Measurements from ENCODE around the gene CNIH1. TPM values are rescaled to one million over a fixed set of nuclear protein-coding genes. Genes with fewer than 3 reads are reported as not detected.
A peak's percentile ranks its signal among the peaks of the same experiment; 100 is the strongest.

CNIH1 gene
- total and polyA plus RNA-seq, 2 of the 13 experiments (the other 11 are each of a cell fraction or from before 2014, with no cell fraction given), result 166 to 421 TPM

GRCh38 chr14:54396493-54397335, 44.5 kb downstream of the CNIH1 start, which contains the start of gene CDKN3 (continued):
- TF ChIP-seq MEIS1 (CRISPR knock-in tag; IDR thresholded peaks at IDR 0.05; ENCODE audit: borderline replicate concordance) (peak; percentile 40; the same call in 1 of the 2 replicates), ZFP91 (CRISPR knock-in tag; IDR thresholded peaks at IDR 0.05; ENCODE audit: borderline replicate concordance) (peak; percentile 79), ZNF331 (CRISPR knock-in tag; IDR thresholded peaks at IDR 0.05) (no peak), ZNF362 (CRISPR knock-in tag; IDR thresholded peaks at IDR 0.05; ENCODE audit: borderline replicate concordance) (peak; percentile 66), PBX3 (CRISPR knock-in tag; IDR thresholded peaks at IDR 0.05; ENCODE audit: borderline replicate concordance) (peak; percentile 58; the same call in 1 of the 2 replicates), KLF16 (CRISPR knock-in tag; IDR thresholded peaks at IDR 0.05) (peak in 1 of 2 experiments; percentile 50; a peak in 1 of 4 replicates), TIGD3 (CRISPR knock-in tag; IDR thresholded peaks at IDR 0.05; ENCODE audit: borderline replicate concordance) (0 out of 2 replicates have a peak, but pooled peaks have one; percentile 17), SIX1 (CRISPR knock-in tag; IDR thresholded peaks at IDR 0.05; ENCODE audit: borderline replicate concordance) (no peak; the same call in 1 of the 2 replicates), HOXA9 (CRISPR knock-in tag; IDR thresholded peaks at IDR 0.05; ENCODE audit: borderline replicate concordance) (peak; percentile 80; the same call in 1 of the 2 replicates), MED1 (CRISPR knock-in tag; IDR thresholded peaks at IDR 0.05) (peak; percentile 60), EED (CRISPR knock-in tag; IDR thresholded peaks at IDR 0.05) (no peak; the same call in 1 of the 2 replicates)
- TF ChIP-seq, protein P1, sequence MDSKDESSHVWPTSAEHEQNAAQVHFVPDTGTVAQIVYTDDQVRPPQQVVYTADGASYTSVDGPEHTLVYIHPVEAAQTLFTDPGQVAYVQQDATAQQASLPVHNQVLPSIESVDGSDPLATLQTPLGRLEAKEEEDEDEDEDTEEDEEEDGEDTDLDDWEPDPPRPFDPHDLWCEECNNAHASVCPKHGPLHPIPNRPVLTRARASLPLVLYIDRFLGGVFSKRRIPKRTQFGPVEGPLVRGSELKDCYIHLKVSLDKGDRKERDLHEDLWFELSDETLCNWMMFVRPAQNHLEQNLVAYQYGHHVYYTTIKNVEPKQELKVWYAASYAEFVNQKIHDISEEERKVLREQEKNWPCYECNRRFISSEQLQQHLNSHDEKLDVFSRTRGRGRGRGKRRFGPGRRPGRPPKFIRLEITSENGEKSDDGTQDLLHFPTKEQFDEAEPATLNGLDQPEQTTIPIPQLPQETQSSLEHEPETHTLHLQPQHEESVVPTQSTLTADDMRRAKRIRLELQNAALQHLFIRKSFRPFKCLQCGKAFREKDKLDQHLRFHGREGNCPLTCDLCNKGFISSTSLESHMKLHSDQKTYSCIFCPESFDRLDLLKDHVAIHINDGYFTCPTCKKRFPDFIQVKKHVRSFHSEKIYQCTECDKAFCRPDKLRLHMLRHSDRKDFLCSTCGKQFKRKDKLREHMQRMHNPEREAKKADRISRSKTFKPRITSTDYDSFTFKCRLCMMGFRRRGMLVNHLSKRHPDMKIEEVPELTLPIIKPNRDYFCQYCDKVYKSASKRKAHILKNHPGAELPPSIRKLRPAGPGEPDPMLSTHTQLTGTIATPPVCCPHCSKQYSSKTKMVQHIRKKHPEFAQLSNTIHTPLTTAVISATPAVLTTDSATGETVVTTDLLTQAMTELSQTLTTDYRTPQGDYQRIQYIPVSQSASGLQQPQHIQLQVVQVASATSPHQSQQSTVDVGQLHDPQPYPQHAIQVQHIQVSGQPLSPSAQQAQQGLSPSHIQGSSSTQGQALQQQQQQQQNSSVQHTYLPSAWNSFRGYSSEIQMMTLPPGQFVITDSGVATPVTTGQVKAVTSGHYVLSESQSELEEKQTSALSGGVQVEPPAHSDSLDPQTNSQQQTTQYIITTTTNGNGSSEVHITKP (CRISPR knock-in tag; IDR thresholded peaks at IDR 0.05; ENCODE audit: low read depth), result 0 out of 2 replicates have a peak, but pooled peaks have one; percentile 32
- TF ChIP-seq, protein P2, sequence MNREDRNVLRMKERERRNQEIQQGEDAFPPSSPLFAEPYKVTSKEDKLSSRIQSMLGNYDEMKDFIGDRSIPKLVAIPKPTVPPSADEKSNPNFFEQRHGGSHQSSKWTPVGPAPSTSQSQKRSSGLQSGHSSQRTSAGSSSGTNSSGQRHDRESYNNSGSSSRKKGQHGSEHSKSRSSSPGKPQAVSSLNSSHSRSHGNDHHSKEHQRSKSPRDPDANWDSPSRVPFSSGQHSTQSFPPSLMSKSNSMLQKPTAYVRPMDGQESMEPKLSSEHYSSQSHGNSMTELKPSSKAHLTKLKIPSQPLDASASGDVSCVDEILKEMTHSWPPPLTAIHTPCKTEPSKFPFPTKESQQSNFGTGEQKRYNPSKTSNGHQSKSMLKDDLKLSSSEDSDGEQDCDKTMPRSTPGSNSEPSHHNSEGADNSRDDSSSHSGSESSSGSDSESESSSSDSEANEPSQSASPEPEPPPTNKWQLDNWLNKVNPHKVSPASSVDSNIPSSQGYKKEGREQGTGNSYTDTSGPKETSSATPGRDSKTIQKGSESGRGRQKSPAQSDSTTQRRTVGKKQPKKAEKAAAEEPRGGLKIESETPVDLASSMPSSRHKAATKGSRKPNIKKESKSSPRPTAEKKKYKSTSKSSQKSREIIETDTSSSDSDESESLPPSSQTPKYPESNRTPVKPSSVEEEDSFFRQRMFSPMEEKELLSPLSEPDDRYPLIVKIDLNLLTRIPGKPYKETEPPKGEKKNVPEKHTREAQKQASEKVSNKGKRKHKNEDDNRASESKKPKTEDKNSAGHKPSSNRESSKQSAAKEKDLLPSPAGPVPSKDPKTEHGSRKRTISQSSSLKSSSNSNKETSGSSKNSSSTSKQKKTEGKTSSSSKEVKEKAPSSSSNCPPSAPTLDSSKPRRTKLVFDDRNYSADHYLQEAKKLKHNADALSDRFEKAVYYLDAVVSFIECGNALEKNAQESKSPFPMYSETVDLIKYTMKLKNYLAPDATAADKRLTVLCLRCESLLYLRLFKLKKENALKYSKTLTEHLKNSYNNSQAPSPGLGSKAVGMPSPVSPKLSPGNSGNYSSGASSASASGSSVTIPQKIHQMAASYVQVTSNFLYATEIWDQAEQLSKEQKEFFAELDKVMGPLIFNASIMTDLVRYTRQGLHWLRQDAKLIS (CRISPR knock-in tag; IDR thresholded peaks at IDR 0.05), result no peak

All from HepG2 (cell line).